Right renal cortex interstitium (tissue), 3 donors: ENCODE results near the gene CACNA1C. TPM values are rescaled to one million over a fixed set of nuclear protein-coding genes. Genes with fewer than 3 reads are reported as not detected.

Experiments
- DNase-seq, 3 donors: peaks; one replicate each; pipeline ENCODE4 v3.0.0-alpha.2; 2013; ENCODE audit warnings: low read depth in 3 of 3, low spot score in 2 of 3
- polyA plus RNA-seq, 3 donors: library from polyadenylated mRNA; unstranded; fragments of 120-200 nt; gene quantifications; one replicate each; pipeline ENCODE4 v1.2.1, GENCODE V29; 2013; ENCODE audit not compliant: insufficient read length in 3 of 3

The CACNA1C gene
- polyA plus RNA-seq, 3 donors: 5.7 to 6.4 (median 5.8) TPM

DNA sequence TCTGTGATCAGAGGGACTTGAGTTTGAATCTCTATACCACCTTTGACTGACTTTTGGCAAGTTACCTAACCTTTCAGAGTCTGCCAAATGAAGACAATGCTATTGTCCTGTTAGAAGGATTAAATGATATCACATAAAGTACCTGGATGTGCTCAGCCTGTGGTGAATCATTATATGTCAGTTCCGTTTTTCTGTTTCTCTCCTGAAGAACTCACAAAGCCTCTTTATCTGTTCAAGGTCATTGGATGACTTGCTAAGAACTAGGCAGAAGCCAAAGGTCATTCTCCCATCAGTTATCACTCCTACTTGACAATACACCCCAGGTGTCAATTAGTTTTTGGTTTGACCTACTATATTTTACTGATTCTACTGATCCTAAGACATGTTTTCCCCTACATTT is 174.6 kb downstream of the CACNA1C start:
- no peak for DNase-seq

DNA sequence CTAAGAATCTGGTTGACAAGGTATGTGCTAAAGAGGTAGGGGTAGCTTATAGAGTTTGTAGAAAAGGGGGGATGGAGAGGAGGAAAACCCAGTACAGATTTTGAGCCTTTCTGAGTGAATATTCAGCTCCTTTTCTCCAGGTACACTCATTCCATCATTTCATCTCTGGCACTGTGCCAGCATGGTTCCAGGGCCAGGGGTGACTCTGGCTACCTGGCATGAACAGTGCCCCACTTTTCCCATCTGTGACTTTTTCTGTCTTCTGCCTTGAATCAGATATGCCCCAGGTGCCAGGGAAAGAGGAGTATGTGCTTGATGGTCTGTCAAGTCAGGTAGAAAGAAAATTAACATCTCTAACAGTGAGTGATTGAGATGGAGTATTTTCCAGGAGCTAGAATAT is 175.7 kb downstream of the CACNA1C start:
- no peak for DNase-seq

DNA sequence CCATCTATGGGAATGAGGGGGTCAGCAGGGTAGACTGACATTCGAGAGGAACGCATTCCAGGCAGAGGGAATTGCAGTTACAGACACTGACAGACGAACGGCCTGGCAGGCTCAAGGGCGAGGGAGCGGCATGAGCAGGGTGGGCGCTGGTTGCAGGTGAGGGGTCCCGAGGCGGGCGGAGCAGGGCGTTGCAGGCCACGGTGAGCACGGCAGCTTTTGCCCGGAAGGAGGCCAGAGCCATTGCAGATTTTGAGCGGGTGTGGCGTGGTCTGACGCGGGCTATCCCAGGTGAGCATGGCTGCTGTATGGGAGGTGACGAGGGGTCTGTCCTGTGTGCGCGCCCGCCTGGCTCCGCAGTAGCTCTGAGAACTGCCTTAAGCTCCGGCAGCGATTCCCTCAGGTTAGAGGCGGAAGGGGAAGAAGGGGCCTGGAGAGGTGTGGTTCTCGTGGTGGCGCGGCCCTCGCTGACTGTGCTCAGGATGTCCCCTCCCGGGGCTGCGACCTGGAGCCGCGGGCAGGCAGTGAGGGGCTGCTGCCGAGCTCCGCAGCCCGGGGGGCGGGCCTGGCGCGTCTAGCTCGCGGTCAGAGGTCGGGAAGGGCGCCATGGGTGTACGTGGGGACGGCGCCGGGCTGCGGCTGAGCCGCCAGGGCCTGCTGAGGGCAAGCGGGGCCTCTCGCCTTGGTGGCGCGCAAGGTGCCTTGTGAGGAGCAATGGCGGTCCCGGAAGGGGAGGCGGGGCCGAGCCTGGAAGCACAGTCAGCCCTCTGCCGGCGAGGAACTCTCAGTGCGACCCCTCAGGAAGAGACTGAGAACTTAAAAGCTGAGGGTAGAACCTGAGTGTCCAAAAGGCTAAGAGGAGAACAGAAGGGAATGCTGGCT is 177.1 kb downstream of the CACNA1C start:
- no peak for DNase-seq

DNA sequence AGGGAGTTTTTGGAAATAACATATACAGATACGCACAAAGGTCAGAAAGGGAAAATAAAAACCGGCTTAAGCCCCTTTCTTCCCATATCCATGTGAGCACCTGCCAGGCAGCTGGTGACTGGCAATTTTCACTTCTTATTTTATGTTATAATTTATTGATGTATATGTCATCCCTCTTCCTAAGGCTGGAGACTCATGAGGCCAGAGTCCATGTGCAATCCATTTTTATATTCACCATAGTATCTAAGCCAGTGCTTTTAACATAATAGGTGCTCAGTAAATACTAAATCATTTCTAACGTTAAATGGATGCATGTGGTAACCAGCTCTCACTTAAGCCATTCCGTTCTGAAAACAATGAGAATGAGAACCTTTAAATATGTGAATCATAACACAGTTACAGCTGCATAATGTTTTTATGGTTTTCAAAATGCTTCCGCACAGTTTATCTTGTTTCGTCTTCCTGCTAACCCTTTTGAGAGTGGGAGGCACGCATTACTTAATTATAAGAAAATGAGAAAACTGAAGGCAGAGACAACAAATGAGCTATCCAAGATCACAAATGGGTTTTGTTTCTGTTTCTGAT is 178.3 kb downstream of the CACNA1C start:
- no peak for DNase-seq

DNA sequence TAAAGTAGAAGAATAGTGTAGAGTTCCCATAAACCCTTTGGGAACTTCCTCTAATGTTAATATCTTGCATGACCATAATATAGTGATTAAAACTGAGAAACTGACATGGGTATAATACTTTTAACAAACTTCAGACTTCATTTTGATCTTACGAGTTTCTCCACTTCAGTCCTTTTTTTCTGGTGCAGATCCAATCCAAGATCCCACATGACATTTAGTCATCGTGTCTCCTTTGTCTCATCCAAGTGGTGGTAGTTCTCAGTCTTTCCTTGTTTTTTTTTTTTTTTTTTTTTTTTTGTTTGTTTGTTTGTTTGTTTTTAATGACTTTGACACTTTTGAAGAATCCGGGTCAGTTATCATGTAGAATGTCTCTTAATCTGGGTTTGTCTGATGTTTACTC is 179.2 kb downstream of the CACNA1C start:
- DNase-seq: no peak

DNA sequence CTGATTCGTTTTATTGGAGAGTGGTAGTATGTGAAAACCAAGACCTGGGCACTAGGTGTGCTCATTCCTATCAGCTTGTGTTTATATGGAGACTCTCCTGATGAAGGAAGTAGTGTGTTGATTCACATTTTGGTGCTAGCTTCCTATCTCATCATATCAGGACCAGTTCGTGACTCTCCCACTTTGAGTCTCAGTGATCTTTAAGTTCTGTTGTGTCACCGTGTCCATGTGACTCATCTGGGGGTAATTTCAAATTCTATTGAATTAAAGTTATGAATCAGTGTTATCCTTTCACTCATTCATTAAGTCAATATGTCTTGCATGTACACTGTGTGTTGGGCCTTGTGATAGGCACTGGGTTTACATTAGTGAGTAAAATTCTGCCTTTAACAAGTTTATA is 180.2 kb downstream of the CACNA1C start:
- no peak for DNase-seq

DNA sequence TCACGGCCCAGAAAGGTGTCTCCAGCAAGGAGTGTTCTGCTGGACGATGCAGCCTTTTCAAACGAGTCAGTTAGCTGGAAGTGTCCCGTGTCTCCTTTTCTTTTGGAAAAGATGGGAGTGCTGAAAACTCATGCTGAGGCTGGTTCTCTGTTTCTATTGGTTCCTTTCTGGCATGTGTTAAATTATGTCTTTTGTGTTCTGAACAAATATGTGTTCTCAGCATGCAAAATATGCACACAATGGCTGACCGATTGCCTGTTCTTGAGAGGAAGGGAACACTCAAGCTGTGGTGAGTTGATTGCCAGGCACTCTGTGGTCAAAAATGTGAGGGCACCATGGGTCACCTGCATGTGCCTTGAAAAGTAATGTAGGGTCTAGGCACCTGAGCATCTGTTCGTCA is 181.3 kb downstream of the CACNA1C start:
- DNase-seq: no peak

DNA sequence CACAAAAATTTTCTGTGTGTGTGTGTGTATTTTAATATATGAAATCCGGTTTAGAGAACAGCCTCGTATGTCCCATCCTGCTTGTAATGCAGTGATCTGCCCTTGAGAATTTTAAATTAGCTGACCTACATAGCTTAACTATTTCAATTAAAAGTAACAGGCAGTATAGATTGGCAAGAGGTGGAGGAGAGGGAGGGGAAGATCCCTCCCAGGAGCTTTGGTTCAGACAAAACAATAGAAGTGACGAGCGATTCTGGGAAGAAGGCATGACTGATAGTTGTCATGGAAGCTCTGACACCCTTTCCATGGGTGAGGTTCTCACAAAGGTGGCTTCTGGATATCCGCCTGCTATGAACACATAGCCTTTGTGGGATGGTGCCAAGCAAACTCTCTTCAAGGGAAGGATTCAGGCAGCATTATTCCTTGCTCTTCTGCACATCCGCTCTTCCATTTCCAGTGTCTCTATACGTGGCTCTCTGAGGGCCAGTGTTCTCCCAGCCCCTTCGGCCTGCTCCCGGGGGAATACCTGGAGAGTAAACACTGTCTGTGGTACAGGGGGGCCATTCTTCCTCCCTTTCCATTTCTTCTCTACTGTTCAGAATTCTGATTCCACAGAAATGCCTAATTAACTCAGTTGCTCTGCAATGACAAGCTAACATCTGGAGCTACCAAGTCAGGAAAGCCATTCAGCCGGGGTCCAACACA is 182.0 kb downstream of the CACNA1C start:
- no peak for DNase-seq

DNA sequence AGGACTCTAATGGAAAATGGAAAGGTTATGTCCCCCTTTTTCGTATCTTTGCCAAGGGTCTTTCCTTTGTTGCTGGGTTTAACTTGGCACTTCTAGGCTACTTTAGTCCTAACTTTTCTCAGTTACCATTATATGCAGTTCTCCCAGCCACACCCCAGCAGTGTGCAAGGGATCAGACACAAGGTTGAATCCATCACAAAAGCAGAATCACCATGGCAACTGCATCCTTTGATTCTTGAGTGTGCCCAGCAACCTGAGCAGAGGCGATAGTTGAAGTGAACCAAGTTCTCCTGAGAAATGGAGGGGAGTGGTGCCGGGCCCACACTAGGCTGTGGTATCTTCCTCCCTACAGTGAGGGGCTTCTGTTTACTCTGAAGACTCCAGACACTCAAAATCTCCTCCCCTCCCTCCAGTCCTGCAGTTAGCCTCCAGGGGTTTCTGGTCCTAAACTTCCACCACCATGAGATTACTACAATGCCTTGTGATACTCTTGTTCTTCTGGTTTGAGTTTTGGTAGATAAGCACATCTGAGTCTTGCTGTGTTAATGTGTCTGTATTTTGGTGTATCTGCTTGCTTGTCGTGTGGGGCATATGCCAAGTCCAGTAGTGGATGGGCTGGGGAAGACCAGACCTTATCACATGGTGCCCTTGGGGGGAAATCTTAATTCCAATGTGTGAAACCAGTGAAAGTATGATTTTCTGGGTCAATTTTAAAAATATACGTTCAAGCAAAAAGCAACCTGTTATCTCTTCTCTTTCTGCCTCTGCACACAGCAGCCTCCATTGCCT is 183.9 kb downstream of the CACNA1C start:
- no peak for DNase-seq

DNA sequence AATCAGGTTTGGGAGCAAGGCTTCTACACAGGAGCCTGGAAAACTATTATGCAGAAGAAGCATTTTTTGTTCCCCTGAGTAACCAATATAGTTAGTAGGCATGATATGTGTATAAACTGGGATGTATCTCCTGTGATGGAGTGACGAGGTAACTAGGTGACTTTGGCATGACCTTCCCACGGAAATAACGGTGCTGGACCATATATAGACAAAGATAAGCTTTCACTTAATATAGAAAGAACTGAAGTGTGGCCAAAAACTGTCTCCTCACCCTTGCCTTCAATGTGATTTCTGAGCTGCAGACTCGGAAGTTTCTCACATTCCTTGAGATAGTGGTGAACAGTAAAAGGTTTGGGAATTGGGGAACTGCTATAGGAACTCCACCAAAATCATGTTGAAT is 185.3 kb downstream of the CACNA1C start:
- no peak for DNase-seq

DNA sequence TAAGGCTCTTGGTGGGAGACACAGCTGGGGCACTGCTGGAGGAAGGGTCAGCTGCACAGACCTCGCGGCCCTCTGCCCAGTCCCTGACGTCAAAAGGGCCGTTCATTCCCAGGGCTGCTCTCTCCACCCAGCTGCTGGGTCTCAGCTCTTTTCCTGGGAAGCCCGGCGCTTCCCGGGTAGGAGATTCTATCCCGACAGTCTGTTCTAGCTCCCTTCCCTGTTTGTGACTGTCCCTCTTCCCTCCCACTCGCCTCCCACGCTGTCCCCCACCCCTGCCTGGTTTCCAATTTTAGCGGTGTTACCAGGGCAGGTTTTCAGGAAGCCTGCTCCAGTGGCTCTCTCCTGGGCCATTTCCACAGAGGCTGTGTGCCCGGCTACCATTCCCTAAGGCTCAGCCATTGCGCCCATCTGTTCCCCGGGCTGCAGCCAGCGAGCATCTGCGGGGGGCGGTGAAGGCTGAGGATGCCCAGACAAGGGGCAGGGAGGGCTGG is 186.6 kb downstream of the CACNA1C start:
- DNase-seq: no peak

DNA sequence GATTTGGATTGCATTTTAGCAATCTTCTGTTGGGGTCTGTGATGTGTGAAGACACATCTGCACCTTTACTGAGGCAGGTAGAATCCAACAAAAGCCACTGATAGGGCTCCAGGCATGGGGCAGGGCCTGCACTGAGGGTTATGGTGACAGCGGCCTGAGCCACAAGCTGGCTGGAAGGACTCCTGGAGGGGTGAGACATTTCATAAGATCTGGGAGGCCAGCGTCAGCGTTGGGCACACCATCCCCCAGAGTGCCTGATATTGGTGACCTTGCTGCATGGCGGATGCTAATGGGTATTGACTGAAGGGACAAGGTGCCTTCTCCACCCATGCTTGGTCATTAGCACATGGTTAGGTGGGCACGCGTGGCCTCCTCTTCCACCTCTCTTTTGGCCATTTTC is 187.6 kb downstream of the CACNA1C start:
- DNase-seq: no peak

DNA sequence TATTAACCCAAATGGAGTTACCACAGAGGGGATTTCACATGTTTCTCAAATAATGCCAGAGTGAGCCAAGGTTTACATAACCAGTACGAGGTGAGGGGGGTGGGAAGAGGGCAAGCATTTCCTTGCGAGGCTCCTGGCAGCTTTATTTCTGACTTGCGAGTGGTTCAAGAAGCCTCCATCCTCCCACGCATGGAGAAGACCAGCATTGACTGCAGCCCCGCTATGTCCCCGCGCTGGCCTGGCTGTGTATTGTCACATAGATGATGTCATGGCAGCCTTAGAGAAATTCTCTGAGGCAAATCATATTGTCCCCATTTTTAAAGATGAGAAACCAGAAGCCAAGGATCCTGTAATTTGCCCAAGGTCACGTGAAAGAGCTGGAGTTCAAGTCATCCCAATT is 188.2 kb downstream of the CACNA1C start:
- no peak for DNase-seq

DNA sequence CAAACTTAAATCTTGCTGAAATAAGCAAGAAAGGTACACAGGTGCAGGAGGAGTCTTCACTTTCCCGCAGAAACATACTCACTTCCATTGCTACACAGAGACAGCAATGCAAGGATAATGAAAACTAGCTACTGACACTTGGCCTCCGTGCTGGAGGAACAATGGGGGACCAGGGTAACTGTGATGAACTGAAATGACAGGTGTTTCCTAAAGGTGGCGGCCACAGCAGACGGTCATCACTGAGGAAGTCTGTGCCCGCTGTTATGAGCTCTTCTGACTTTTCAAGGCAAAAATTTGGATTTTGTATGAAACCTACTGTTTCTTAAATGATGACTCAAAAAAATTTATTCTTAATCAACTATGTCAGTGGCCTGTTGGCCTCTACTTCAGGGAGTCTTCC is 189.4 kb downstream of the CACNA1C start:
- no peak for DNase-seq

DNA sequence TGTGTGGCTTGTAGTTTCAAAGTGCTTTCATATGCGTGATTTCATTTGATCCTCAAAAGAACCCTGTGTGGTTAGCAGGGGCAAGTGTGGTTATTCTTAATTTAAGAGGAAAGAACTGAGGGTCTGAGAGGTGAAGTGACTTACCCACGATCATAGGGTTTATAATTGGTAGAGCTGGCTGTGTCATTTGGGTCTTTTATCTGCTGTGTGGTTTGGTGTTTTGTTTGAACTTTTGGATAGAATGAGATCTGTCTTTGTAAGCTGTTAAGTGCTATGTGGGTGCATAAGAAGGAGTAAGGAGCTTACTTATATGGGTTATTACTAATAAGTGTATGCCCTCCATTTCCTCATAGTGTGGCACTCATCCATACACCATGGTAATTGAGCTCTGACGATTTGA is 190.0 kb downstream of the CACNA1C start:
- no peak for DNase-seq

DNA sequence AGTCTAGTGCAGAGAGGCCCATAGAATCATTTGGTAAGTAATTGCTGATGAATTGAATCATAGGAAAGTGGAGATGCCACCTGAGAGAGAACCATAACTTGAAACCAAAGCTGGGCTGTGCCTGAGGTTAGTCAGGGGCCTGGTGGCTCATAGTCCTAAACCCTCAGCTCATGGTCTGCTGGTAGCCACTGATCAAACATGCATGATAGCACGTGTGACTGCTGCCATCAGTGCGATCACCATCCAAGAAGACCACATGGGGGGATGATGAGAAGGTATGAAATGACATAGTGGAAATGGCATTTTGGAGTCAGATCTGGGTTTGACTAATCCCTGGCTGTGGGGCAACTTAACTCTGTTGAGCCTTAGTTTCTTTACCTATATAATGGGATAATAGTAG is 190.5 kb downstream of the CACNA1C start:
- no peak for DNase-seq

DNA sequence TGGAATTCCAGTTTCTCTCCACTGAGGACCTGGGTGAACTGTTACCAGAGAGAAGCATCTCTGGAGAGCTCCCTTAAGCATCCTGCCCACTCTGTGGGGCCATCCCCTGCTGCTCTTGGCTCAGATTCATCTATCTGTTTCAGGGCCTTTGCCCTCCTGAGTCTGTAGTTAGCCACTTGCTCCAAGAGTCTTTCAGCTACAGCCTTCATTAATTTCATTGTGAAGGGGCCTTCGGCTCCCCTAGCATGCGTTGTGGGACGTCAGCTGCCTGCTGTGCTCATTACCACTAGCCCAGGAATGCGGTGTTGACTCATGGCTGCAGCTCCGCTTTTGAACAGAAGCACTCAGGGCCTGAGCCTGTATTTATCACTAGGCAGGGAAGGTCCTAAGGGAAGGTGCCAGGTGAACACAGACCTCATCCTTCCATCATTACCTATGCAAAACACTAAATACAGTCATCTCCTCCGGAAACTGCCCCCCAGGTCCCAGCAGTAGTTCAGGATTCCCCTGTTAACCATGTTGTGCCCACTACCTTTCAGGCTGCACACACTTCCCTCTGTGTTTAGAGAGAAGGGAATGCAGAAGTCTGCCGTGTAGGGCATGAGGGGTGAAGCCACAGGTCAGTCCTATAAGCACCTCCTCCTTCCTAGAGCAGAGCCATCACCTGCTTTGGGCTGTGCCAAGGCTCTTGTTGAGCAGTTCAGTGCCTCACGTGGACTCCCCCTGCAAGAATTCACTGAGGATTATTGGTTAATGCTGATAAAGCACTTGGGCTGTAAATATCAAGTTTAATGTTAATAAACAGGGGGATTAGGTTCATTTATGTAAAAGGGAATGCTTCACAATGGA is 191.4 kb downstream of the CACNA1C start:
- DNase-seq: no peak

DNA sequence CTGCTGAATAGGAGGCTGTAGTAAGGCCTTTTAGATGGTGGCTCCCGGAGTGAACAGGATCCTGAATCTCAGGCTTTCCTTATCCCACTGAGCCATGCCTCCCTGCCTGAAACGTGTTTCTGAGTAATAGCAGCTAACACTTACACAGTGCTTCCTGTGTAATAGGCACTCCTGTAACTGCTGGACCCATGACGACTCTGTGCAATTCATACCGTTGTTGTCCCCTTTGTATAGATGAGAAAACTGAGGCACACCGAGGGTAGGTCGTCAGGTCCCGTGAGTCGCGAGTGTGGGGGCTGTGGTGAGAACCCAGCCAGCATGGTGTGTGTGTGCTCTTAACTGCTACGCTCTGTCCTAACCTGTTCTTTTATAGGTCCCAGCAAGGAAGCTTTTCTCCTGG is 193.6 kb downstream of the CACNA1C start:
- no peak for DNase-seq

DNA sequence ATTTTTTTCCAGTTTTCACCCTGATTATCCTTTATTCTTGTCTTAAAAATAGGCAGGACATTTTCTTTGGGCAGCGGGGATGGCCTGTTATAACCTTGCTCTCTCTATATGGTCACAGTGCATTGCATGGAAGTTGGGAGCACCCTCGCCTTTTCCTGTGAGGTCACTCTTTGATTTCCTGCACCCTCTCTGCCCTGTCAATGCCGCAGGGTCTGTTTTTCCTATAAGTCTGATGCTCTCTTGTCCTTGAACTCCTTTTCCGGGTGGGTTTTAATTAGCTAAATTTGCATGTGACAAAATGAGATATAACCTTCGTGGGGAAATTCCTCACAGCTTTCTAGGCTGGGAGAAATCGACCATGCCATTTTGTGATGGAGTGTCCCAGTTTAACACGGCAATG is 194.3 kb downstream of the CACNA1C start:
- DNase-seq: no peak

DNA sequence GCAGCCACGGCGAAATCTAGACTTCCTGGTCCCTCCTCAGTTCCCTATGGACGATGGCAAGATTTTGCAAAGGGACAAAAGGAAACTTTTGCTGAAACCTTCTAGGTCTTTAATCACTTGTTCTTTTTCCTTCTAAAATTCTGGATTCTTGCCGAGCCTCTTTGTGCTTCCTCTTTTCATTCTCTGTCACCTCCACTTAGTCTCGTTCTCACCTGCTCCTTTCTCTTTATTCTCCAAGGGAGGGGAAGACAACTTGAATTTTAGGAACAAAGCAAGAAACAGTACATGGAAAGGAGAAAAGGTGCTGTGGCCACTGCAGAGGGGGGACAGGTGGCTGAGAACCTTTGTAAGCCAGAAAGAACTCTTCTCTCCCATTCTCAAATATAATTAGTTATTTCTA is 194.8 kb downstream of the CACNA1C start:
- no peak for DNase-seq
